ENCODE data around the gene CRYZL1.
"Not testable (repeated sequence)": the region's sequence is repeated elsewhere in the genome, so short reads cannot be mapped to it uniquely, and the experiment has no call there.

CRYZL1 gene

DNA sequence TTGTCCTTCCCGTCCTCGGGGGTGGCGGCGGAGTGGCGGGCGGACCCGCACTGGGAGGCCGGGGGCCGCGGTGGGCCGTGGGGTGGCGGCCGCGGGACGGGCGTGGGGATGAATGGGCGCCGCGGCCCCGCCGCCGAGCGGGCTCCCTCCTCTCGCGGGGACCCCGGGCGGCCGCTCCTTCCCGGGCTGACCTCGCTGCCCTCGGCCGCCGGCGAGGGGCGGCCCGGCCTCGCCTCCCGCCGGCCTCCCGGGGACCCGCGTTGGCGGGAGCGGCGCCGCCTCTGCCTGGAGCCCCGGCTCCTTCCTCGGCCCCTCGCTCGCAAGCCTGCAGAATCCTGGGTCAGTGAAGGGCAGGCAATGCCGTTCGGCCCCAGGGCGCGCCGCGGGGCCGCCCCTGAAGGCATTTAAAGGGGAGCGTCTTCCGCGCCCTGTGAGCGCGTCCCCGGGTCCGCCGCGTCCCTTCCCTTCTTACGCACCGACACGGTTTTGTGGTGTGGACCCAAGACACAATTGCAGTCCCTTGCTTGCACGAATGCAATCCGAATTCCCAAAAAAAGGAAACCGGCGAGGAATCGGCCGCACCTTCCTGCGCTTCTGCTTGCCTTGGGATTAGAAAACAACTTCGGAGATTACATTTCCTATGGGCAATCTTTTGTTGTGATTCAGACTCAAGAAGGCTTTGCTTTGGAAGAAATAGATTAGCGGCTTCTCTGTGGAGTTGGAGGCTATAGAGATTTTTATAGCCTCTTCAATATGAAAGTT, 1.5 kb upstream of the CRYZL1 start:
- TF ChIP-seq, protein P1, sequence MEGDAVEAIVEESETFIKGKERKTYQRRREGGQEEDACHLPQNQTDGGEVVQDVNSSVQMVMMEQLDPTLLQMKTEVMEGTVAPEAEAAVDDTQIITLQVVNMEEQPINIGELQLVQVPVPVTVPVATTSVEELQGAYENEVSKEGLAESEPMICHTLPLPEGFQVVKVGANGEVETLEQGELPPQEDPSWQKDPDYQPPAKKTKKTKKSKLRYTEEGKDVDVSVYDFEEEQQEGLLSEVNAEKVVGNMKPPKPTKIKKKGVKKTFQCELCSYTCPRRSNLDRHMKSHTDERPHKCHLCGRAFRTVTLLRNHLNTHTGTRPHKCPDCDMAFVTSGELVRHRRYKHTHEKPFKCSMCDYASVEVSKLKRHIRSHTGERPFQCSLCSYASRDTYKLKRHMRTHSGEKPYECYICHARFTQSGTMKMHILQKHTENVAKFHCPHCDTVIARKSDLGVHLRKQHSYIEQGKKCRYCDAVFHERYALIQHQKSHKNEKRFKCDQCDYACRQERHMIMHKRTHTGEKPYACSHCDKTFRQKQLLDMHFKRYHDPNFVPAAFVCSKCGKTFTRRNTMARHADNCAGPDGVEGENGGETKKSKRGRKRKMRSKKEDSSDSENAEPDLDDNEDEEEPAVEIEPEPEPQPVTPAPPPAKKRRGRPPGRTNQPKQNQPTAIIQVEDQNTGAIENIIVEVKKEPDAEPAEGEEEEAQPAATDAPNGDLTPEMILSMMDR (IDR thresholded peaks at IDR 0.05), result no peak
- peak overlapping the region; percentile 79 to 96 for H3K4me3 ChIP-seq (ENCODE audit: low read depth in 1 of 2, low read length in 1 of 2)
- no peaks in the 10 kb centered on the region for H3K9me3 ChIP-seq
- H3K4me1 ChIP-seq (ENCODE audit: control insufficient read depth in 1 of 2, insufficient read depth in 1 of 2, low read depth in 1 of 2, low read length in 1 of 2), result peaks cover 28 to 32% of the 10 kb centered on the region in 2 experiments
- H3K36me3 ChIP-seq, result peaks cover 4% of the 10 kb centered on the region
- no peak overlapping the region for H3K27ac ChIP-seq
- H3K27me3 ChIP-seq, result peaks cover 19% of the 10 kb centered on the region

DNA sequence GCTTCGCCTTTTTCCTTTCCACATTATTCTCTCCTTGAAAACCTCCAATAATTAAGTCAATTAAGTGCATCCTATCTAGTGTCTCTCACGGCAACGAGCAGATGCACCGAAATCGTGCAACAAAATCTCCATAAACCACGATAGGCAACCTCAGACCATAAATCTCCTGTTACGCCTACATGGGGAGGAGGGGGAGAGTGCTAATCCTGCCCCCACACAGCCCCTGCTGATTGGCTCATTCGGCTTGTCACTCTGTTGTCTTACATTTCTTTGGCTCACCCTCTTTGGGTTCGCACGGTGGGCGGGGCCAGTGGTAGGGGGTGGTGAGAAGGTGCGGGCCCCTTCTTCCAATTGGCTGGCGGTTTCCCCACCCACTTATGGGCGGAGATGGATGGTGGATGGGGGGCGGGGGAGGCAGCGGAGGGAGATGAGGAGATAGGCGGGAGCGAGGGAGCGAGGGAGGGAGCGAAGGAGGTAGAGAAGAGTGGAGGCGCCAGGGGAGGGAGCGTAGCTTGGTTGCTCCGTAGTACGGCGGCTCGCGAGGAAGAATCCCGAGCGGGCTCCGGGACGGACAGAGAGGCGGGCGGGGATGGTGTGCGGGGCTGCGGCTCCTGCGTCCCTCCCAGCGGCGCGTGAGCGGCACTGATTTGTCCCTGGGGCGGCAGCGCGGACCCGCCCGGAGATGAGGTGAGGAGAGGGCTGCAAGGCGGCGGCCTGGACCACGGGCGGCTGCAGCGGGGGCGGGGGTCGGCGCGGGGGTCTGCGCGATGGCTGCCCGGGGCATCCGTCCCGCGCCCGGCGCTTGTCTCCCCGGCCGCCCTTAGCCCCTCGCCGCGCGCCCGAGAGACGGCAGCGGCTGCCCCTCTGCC, 720 bp upstream of the CRYZL1 start, which contains the start of gene ITSN1:
TSS of gene ITSN1 (plus strand) at position 475 of the 869 bp plus-strand sequence. CDS start 76,328 bp downstream, outside the sequence.
- TF ChIP-seq, protein P1 (IDR thresholded peaks at IDR 0.05), result peak; percentile 17
- Histone ChIP-seq H3K27me3 (peaks cover 19% of the 10 kb centered on the region), H3K27ac (peak within 1 kb of the TSS; percentile 90), H3K9me3 (no peaks in the 10 kb centered on the region), H3K36me3 (peaks cover 4% of the 10 kb centered on the region), H3K4me1 (ENCODE audit: control insufficient read depth in 1 of 2, insufficient read depth in 1 of 2, low read depth in 1 of 2, low read length in 1 of 2) (peaks cover 28 to 32% of the 10 kb centered on the region in 2 experiments), H3K4me3 (ENCODE audit: low read depth in 1 of 2, low read length in 1 of 2) (peak within 1 kb of the TSS; percentile 79 to 96)

DNA sequence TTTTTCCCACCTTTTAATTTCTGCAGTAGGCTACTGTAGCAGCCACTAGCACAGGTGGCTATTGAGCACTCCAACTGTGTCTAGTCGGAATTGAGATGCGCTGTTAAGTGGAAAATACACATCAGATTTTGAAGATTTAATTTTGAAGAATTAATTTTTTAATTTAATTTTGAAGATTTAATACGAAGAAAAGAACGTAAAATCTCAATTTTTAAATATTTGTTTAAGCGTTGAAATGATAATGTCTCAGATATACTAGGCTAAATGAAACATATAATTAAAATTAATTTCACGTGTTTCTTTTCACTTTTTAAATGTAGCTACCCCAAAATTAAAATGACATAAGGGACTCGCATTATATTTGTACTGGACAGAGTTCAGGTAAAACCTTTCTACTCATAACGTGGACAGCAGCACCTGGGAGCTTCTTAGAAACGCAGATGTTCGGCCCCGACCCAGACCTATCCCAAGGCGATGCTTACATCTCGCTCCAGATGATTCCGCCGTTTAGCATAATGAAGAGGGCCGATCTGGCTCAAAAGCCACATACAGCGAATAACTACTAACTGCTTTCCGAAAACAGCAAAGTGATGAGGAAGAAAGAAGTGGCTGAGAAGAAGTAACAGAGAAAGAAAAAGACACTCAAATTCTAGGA, 717 bp downstream of the CRYZL1 start:
- Histone ChIP-seq H3K27me3 (peaks cover 19% of the 10 kb centered on the region), H3K9me3 (no peaks in the 10 kb centered on the region), H3K27ac (peak overlapping the region; percentile 90), H3K4me1 (ENCODE audit: control insufficient read depth in 1 of 2, insufficient read depth in 1 of 2, low read depth in 1 of 2, low read length in 1 of 2) (peaks cover 28 to 32% of the 10 kb centered on the region in 2 experiments), H3K36me3 (peaks cover 4% of the 10 kb centered on the region), H3K4me3 (ENCODE audit: low read depth in 1 of 2, low read length in 1 of 2) (peak overlapping the region; percentile 79 to 96)
- TF ChIP-seq, protein P1 (IDR thresholded peaks at IDR 0.05), result no peak

DNA sequence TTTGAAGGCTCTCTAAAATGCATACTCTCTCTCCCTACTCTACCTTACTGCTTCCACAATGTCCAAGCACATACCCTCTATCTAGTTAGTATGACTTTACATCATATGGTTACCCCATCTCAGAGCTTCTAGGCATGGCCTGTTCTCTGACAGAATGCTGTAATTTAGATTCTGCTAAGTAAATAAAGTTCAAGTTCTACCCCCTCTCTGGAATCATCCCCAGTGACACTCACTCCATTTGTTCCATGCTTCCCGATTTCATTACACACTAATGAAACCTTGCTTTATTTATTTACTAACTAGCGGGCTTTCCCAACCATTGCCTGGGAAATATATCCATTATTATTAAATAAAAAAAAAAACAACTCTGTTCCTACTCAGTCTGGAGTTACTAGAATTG, 7.3 kb downstream of the CRYZL1 start:
- H3K27me3 ChIP-seq, result no peaks in the 10 kb centered on the region
- no peak overlapping the region for H3K4me3 ChIP-seq (ENCODE audit: low read depth in 1 of 2, low read length in 1 of 2)
- no peak overlapping the region for H3K27ac ChIP-seq
- no peaks in the 10 kb centered on the region for H3K9me3 ChIP-seq
- peaks cover 26% of the 10 kb centered on the region for H3K36me3 ChIP-seq
- H3K4me1 ChIP-seq (ENCODE audit: control insufficient read depth in 1 of 2, insufficient read depth in 1 of 2, low read depth in 1 of 2, low read length in 1 of 2), result no peaks in the 10 kb centered on the region
- TF ChIP-seq, protein P1 (IDR thresholded peaks at IDR 0.05), result no peak

DNA sequence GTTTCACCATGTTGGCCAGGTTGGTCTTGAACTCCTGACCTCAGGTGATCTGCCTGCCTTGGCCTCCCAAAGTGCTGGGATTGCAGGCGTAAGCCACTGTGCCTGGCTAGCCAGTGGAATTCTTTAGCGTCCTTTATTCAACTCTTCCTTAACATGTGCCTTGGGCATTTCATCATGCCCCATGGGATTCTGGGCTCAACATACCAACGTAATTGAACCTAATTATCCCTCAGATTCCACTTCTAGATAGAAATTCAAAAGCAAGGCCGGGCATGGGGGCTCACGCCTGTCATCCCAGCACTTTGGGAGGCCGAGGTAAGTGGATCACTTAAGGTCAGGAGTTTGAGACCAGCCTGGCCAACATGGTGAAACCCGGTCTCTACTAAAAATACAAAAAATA, 15.4 kb downstream of the CRYZL1 start:
- not testable (repeated sequence) for H3K27me3 ChIP-seq
- peaks cover 61% of the 10 kb centered on the region for H3K36me3 ChIP-seq

More for the DNA sequence above, 15.4 kb downstream of the CRYZL1 start:
- not testable (repeated sequence) for H3K4me3 ChIP-seq (ENCODE audit: low read depth in 1 of 2, low read length in 1 of 2); H3K27ac ChIP-seq; H3K9me3 ChIP-seq; H3K4me1 ChIP-seq (ENCODE audit: control insufficient read depth in 1 of 2, insufficient read depth in 1 of 2, low read depth in 1 of 2, low read length in 1 of 2)
